K562 (cell line): ENCODE measurements around the gene PAN3. TPM values are rescaled to one million over a fixed set of nuclear protein-coding genes. Genes with fewer than 3 reads are reported as not detected.

ENCODE experiments used
- FUS ChIP-seq: fragments of 200-400 bp; formaldehyde crosslinking; optimal IDR thresholded peaks from 2 replicates; pipeline ENCODE3; 2017; ENCODE audit warnings: low read depth, low read length
- HEY1 ChIP-seq: fragments of 250-450 bp; sonication (Bioruptor Pico); IDR thresholded peaks from 2 replicates; pipeline ENCODE4 v1.5.0; 2020; ENCODE audit warnings: mild to moderate bottlenecking, moderate library complexity, borderline replicate concordance
- MCM3 ChIP-seq: fragments of 450-650 bp; IDR thresholded peaks from 2 replicates; pipeline ENCODE4 v1.6.1; 2016
- MLLT1 ChIP-seq, 2 experiments: fragments of 450-650 bp; IDR thresholded peaks; 2 replicates each; pipeline ENCODE4 v1.6.1; 2016
- NFXL1 ChIP-seq: fragments of 450-650 bp; formaldehyde crosslinking; IDR thresholded peaks from 2 replicates; pipeline ENCODE4 v1.4.0; 2021; ENCODE audit warnings: mild to moderate bottlenecking
- PTBP1 ChIP-seq: fragments of 200-400 bp; formaldehyde crosslinking; IDR thresholded peaks from 2 replicates; pipeline ENCODE4 v1.6.1; 2017; ENCODE audit warnings: low read depth, low read length
- SIRT6 ChIP-seq: IDR thresholded peaks from one replicate; pipeline ENCODE4 v1.6.1; 2012; ENCODE audit warnings: low read depth, mild to moderate bottlenecking, control low read depth, inconsistent platforms, low read length, moderate library complexity
- SMARCB1 ChIP-seq: IDR thresholded peaks from 2 replicates; pipeline ENCODE4 v1.6.1; 2011; ENCODE audit warnings: improper control_type of control experiment, low read depth; ENCODE audit not compliant: insufficient read length
- SRSF9 ChIP-seq: fragments of 200-400 bp; formaldehyde crosslinking; IDR thresholded peaks from 2 replicates; pipeline ENCODE4 v1.6.1; 2017; ENCODE audit warnings: low read depth, low read length, borderline replicate concordance
- ZNF318 ChIP-seq, 2 experiments: fragments of 450-650 bp; IDR thresholded peaks; 2 replicates each; pipeline ENCODE4 v1.6.1; 2016; ENCODE audit warnings: mild to moderate bottlenecking in 2 of 2, borderline replicate concordance in 1 of 2, low read depth in 1 of 2, moderate library complexity in 1 of 2
- ZNF764 ChIP-seq: fragments of 250-450 bp; sonication (Bioruptor Pico); IDR thresholded peaks from 2 replicates; pipeline ENCODE4 v1.4.0; 2020; ENCODE audit warnings: low read depth, mild to moderate bottlenecking, moderate library complexity
- polyA plus RNA-seq, 8 experiments: library from polyadenylated mRNA; depleted of rRNA in 4 of 8; stranded (reverse) in 5 of 8; unstranded in 3 of 8; fragments of >200 nt; fragmentation: Nextera tagmentation in 2 of 8; fragmentation: Illumina TruSeq in 1 of 8; extraction: Ambion mirVana in 2 of 8; extraction: Trizol in 1 of 8; gene quantifications; 2 replicates each; pipeline versions ENCODE4 v1.2.1 to v1.2.3, GENCODE V29; 2011 to 2014; ENCODE audit warnings: inconsistent platforms in 1 of 8, missing spikeins in 1 of 8
- total RNA-seq, 7 experiments: library from RNA; depleted of rRNA in 6 of 7; stranded (reverse); fragments of >200 nt in 6 of 7; fragmentation: Illumina TruSeq in 2 of 7; extraction: Trizol in 2 of 7; gene quantifications; 2 replicates each; pipeline versions ENCODE4 v1.2.1 to v1.2.3, GENCODE V29; 2011 to 2021; ENCODE audit warnings: low replicate concordance in 1 of 7
- TF ChIP-seq, protein P1 (sequence below), 2 experiments: fragments of 200-800 bp in 1 of 2; sonication (Bioruptor generic) in 1 of 2; sonication (generic) in 1 of 2; formaldehyde crosslinking in 1 of 2; IDR thresholded peaks in 1 of 2; conservative IDR thresholded peaks in 1 of 2; 2 replicates each; pipeline versions ENCODE4 v1.5.0 to v1.6.1; 2016 to 2020; ENCODE audit warnings: missing compliant biosample characterization in 1 of 2, missing genetic modification characterization in 1 of 2, missing genetic modification reagents in 1 of 2
- TF ChIP-seq, protein P2 (sequence below): fragments of 250-450 bp; sonication (Bioruptor Pico); IDR thresholded peaks from 2 replicates; pipeline ENCODE4 v1.5.0; 2021; ENCODE audit warnings: mild to moderate bottlenecking, borderline replicate concordance

PAN3 gene
- total and polyA plus RNA-seq, 9 of the 15 experiments (the other 6 are each of a cell fraction or from before 2014, with no cell fraction given), result 7.2 to 19.9 (median 11.6) TPM

GRCh38 chr13:28321756-28322155 lies 183.4 kb downstream of the PAN3 start (continued):
- no peak for TF ChIP-seq ZNF318 (IDR thresholded peaks at IDR 0.05; ENCODE audit: borderline replicate concordance in 1 of 2, low read depth in 1 of 2)
- TF ChIP-seq, protein P1, sequence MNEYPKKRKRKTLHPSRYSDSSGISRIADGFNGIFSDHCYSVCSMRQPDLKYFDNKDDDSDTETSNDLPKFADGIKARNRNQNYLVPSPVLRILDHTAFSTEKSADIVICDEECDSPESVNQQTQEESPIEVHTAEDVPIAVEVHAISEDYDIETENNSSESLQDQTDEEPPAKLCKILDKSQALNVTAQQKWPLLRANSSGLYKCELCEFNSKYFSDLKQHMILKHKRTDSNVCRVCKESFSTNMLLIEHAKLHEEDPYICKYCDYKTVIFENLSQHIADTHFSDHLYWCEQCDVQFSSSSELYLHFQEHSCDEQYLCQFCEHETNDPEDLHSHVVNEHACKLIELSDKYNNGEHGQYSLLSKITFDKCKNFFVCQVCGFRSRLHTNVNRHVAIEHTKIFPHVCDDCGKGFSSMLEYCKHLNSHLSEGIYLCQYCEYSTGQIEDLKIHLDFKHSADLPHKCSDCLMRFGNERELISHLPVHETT (CRISPR knock-in tag; conservative IDR thresholded peaks at IDR 0.05 in 1 of 2, IDR thresholded peaks at IDR 0.05 in 1 of 2), result no peak
- TF ChIP-seq ZNF764 (CRISPR knock-in tag), result no peak
- TF ChIP-seq SRSF9, result no peak
- TF ChIP-seq MCM3, result no peak
- no peak for TF ChIP-seq SMARCB1
- no peak for TF ChIP-seq FUS
- TF ChIP-seq, protein P2, sequence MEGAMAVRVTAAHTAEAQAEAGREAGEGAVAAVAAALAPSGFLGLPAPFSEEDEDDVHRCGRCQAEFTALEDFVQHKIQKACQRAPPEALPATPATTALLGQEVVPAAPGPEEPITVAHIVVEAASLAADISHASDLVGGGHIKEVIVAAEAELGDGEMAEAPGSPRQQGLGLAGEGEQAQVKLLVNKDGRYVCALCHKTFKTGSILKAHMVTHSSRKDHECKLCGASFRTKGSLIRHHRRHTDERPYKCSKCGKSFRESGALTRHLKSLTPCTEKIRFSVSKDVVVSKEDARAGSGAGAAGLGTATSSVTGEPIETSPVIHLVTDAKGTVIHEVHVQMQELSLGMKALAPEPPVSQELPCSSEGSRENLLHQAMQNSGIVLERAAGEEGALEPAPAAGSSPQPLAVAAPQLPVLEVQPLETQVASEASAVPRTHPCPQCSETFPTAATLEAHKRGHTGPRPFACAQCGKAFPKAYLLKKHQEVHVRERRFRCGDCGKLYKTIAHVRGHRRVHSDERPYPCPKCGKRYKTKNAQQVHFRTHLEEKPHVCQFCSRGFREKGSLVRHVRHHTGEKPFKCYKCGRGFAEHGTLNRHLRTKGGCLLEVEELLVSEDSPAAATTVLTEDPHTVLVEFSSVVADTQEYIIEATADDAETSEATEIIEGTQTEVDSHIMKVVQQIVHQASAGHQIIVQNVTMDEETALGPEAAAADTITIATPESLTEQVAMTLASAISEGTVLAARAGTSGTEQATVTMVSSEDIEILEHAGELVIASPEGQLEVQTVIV (CRISPR knock-in tag), result no peak
- no peak for TF ChIP-seq MLLT1 (IDR thresholded peaks at IDR 0.05)
- no peak for TF ChIP-seq HEY1
- no peak for TF ChIP-seq NFXL1 (CRISPR knock-in tag)
- TF ChIP-seq SIRT6, result no peak
- no peak for TF ChIP-seq PTBP1
